ENCODE results near the gene TLCD3B. TPM values are rescaled to one million over a fixed set of nuclear protein-coding genes. Genes with fewer than 3 reads are reported as not detected.

TLCD3B gene
- total and polyA plus RNA-seq, 8 donors: 0.18 to 0.92 TPM; not detected in 6

- H3K27me3 ChIP-seq: no peaks in the 10 kb centered on the region
- peak overlapping the region; percentile 78 to 98 (median 86) for H3K4me3 ChIP-seq
- TF ChIP-seq EP300 (IDR thresholded peaks at IDR 0.05): no peak
- TF ChIP-seq POLR2A (IDR thresholded peaks at IDR 0.05): no peak
- TF ChIP-seq POLR2AphosphoS5 (IDR thresholded peaks at IDR 0.05): no peak
- DNase-seq: peak in 1 of 2 donors; percentile 55
- peaks cover 45 to 64% (median 62%) of the 10 kb centered on the region in 4 donors for H3K36me3 ChIP-seq
- H3K9me3 ChIP-seq: no peaks in the 10 kb centered on the region
- H3K27ac ChIP-seq: peak overlapping the region; percentile 73 to 97 (median 94)
- 1 to 4% (median 2%) methylated on average over 12 to 33 of the region's 33 CpGs for WGBS, 5 donors
- H3K4me1 ChIP-seq: peaks cover 24 to 64% (median 51%) of the 10 kb centered on the region in 4 donors
- intact Hi-C loops (cut with DNase I; ENCODE audit: low total_unique reads): no loop called here
Measured at GRCh38 chr16:30076276-30076791, 45.3 kb upstream of the TLCD3B start.

GRCh38 chr16:30075503-30076275 is 44.6 kb upstream of the TLCD3B start, which contains the start of gene PPP4C:
Gene PPP4C (plus strand): TSS chr16:30075994. CDS start chr16:30076378, 384 bp downstream.
- peak within 1 kb of the TSS; percentile 78 to 98 (median 86) for H3K4me3 ChIP-seq
- no peaks in the 10 kb centered on the region for H3K9me3 ChIP-seq
- DNase-seq: peak; percentile 95 to 98
- WGBS, 5 donors: 1% methylated on average over 47 to 67 of the region's 67 CpGs
- no peaks in the 10 kb centered on the region for H3K27me3 ChIP-seq
- TF ChIP-seq CTCF (IDR thresholded peaks at IDR 0.05) (no peak), POLR2A (IDR thresholded peaks at IDR 0.05) (peak in 2 of 4 donors; percentile 72 to 82), POLR2AphosphoS5 (IDR thresholded peaks at IDR 0.05) (peak; percentile 72 to 98 (median 96))
- intact Hi-C loops (cut with DNase I; ENCODE audit: low total_unique reads): no loop called here
- peaks cover 23 to 64% (median 48%) of the 10 kb centered on the region in 4 donors for H3K4me1 ChIP-seq
- peaks cover 45 to 64% (median 62%) of the 10 kb centered on the region in 4 donors for H3K36me3 ChIP-seq
- peak within 1 kb of the TSS; percentile 73 to 97 (median 94) for H3K27ac ChIP-seq

GRCh38 chr16:30070490-30070889 is 39.4 kb upstream of the TLCD3B start:
- DNase-seq: no peak
- Histone ChIP-seq H3K36me3 (peaks cover 62 to 72% (median 68%) of the 10 kb centered on the region in 4 donors), H3K4me1 (peaks cover 38 to 67% (median 54%) of the 10 kb centered on the region in 4 donors), H3K4me3 (peak overlapping the region in 1 of 4 donors; percentile 75), H3K27me3 (no peaks in the 10 kb centered on the region), H3K9me3 (no peaks in the 10 kb centered on the region), H3K27ac (peak overlapping the region in 3 of 5 donors; percentile 14 to 98 (median 93))
- TF ChIP-seq CTCF (IDR thresholded peaks at IDR 0.05): no peak
- TF ChIP-seq EP300 (IDR thresholded peaks at IDR 0.05): no peak
- TF ChIP-seq POLR2A (IDR thresholded peaks at IDR 0.05): no peak
- no peak for TF ChIP-seq POLR2AphosphoS5 (IDR thresholded peaks at IDR 0.05)
- intact Hi-C loops (cut with DNase I; ENCODE audit: low total_unique reads): no loop called here

GRCh38 chr16:30069611-30070462 is 38.8 kb upstream of the TLCD3B start:
- peak in 1 of 2 donors; percentile 21 for DNase-seq
- Histone ChIP-seq H3K4me3 (peak overlapping the region in 2 of 4 donors; percentile 25 to 75), H3K27ac (peak overlapping the region in 4 of 5 donors; percentile 14 to 98 (median 61)), H3K36me3 (peaks cover 62 to 72% (median 68%) of the 10 kb centered on the region in 4 donors), H3K27me3 (no peaks in the 10 kb centered on the region), H3K4me1 (peaks cover 34 to 60% (median 48%) of the 10 kb centered on the region in 4 donors), H3K9me3 (no peaks in the 10 kb centered on the region)
- WGBS, 5 donors: 70 to 76% (median 75%) methylated on average over 30 to 31 of the region's 31 CpGs
- intact Hi-C loops (cut with DNase I; ENCODE audit: low total_unique reads): no loop called here
- TF ChIP-seq POLR2A (IDR thresholded peaks at IDR 0.05) (no peak), POLR2AphosphoS5 (IDR thresholded peaks at IDR 0.05) (no peak), CTCF (IDR thresholded peaks at IDR 0.05) (no peak), EP300 (IDR thresholded peaks at IDR 0.05) (no peak)
